ENCODE data around the gene LRRC8A.

DNA sequence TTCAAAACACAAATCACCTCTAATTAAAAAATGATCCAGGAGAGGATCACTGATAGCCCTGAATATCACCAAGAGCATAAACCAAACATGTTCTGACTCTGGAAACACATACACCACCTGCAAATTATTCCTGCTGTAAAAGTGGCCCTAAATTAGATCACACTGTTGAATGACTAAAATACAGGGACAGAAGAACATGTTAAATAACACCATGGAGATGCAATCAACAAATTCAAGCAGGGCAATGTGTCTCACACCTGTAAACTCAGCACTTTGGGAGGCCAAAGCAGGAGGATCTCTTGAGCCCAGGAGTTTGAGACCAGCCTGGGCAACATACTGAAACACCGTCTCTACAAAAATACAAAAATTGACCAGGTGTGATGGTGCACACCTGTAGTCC, 34.1 kb upstream of the LRRC8A start:
- no peak for TF ChIP-seq ESRRA (CRISPR knock-in tag; IDR thresholded peaks at IDR 0.05; ENCODE audit: low read depth)
- no peak for TF ChIP-seq SP5 (CRISPR knock-in tag; IDR thresholded peaks at IDR 0.05; ENCODE audit: borderline replicate concordance, low read depth)
- no peak for TF ChIP-seq RNF2 (conservative IDR thresholded peaks at IDR 0.05; ENCODE audit: low read depth)
- TF ChIP-seq SOX5 (CRISPR knock-in tag; IDR thresholded peaks at IDR 0.05; ENCODE audit: borderline replicate concordance) = no peak
- TF ChIP-seq, protein P1, sequence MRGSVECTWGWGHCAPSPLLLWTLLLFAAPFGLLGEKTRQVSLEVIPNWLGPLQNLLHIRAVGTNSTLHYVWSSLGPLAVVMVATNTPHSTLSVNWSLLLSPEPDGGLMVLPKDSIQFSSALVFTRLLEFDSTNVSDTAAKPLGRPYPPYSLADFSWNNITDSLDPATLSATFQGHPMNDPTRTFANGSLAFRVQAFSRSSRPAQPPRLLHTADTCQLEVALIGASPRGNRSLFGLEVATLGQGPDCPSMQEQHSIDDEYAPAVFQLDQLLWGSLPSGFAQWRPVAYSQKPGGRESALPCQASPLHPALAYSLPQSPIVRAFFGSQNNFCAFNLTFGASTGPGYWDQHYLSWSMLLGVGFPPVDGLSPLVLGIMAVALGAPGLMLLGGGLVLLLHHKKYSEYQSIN (CRISPR knock-in tag; IDR thresholded peaks at IDR 0.05; ENCODE audit: borderline replicate concordance) = no peak
- TF ChIP-seq ASH2L (IDR thresholded peaks at IDR 0.05; ENCODE audit: insufficient read length, low read depth, low read length) = no peak
